GM21786 (cell line): ENCODE data around the gene CYP3A5.

Experiments used
- ATAC-seq: cut with Tn5 transposase; IDR thresholded peaks from one replicate; pipeline ENCODE4 v1.9.1; 2021; ENCODE audit not compliant: unreplicated experiment

CYP3A5 gene

DNA sequence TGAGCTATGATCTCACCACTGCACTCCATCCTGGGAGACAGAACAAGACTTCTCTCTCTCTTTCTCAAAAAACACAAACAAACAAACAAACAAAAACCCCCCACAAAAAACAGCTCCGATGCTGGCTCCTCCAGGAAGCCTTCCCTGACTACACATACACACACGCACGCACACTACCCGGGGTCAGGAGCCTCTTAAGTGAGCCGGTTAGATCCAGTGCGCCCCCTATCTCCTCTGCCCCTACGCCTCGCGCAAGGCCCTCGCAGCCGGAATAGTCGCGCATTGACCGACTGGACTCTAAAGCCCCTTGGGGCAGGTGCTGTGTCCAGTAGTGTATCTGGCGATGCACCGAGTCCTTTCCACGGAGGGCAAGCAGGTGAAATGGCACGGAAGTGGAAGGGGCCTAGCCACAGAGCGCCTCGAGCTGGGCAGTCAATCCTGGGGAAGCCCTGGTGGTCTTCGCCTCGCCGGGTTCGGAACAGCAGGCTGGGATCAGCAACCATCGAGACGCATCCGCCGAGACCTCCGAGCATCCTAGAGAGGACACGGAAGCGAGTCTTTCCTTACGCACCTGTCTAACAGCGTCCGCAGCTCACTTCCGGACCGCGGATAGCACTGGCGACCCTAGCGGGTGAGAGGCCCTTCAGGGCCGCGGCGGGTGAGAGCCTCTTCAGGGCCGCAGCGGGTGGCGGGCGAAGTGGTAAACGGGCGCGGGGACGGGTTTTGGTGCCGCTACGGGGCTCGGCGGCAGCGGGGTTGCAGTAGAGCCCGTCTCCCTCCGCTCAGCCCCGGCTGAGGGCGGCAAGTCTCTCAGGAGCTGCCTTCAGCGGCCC lies 63.2 kb downstream of the CYP3A5 start, which contains the start of gene ZSCAN25:
Gene ZSCAN25, plus strand, starts transcription at position 588 of the 833 bp plus-strand sequence. CDS start 2,661 bp downstream, outside the sequence.
- ATAC-seq = peak; percentile 90

GRCh38 chr7:99615989-99616358 lies 63.8 kb downstream of the CYP3A5 start:
- ATAC-seq = no peak

DNA sequence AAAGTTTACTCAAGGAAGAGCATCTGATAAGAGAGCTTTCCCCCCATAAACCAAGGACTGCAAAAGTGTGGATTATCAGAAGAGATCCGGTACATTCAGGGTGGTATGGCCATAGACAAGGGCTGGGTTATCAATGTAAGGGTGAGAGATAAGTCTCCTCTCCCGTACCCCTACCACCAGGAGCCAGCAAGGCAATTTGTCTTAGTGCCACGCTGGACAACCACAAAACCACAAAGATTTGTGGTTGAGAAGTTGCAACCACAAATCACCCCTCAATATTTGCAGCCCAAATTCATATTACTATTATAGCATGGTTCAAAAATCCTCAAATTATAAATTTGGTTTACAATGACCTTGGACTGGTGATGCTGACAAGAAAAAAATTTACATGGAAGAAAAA lies 65.3 kb downstream of the CYP3A5 start:
- ATAC-seq = no peak

GRCh38 chr7:99607548-99607947 lies 72.2 kb downstream of the CYP3A5 start:
- no peak for ATAC-seq

- ATAC-seq = no peak
Measured at GRCh38 chr7:99606531-99606930, 73.3 kb downstream of the CYP3A5 start.

- ATAC-seq = no peak
Measured at GRCh38 chr7:99605527-99605926, 74.3 kb downstream of the CYP3A5 start.

- ATAC-seq = no peak
Measured at GRCh38 chr7:99601656-99602310, 78.0 kb downstream of the CYP3A5 start.

DNA sequence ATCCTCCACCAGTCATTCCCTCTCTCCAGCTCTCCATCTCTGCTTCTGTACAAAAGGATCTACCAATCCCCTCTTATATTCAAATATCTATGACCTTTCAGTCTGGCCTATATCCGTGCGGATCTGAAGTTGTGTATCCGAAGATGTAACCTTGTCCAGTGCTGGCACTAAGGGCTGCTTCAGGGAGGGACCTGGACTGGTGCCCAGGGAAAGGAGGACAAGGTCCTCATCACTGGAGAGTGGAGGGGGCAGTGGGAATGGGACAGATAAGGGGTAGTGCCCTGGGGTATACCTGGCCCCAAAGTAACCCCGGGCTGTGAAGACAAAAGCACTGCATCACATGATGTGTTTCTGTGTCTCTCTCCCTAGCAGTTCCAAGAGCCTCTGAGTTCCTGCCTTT lies 80.0 kb downstream of the CYP3A5 start:
- ATAC-seq = no peak
